Fibroblast of lung (primary cell): Measurements from ENCODE around the gene ZNF44.

ENCODE experiments used
- CTCF ChIP-seq, 2 donors: IDR thresholded peaks in 1 of 2; conservative IDR thresholded peaks in 1 of 2; 1 replicate in 1 of 2; 2 replicates in 1 of 2; pipeline ENCODE4 v1.5.1; 2011 to 2012; ENCODE audit warnings: low read length in 2 of 2, control low read depth in 1 of 2, inconsistent platforms in 1 of 2, low read depth in 1 of 2, mild to moderate bottlenecking in 1 of 2
- EZH2 ChIP-seq: IDR thresholded peaks from 2 replicates; pipeline ENCODE4 v1.5.1; 2012; ENCODE audit warnings: low read length, control low read depth, mild to moderate bottlenecking; ENCODE audit errors: missing control alignments

- TF ChIP-seq CTCF (conservative IDR thresholded peaks at IDR 0.05 in 1 of 2, IDR thresholded peaks at IDR 0.05 in 1 of 2; ENCODE audit: low read depth in 1 of 2, low read length in 2 of 2) = no peak
- no peak for TF ChIP-seq EZH2
Observed at GRCh38 chr19:12265921-12266704, 28.6 kb downstream of the ZNF44 start.
